GM12865 (cell line): ENCODE data around the gene NFATC3.

Source experiments
- DNase-seq: peaks from one replicate; pipeline ENCODE4 v3.0.0; 2010; ENCODE audit warnings: low read depth
- H3K4me3 ChIP-seq: 2 replicates; pipeline ENCODE4 v1.5.1; 2011; ENCODE audit warnings: mild to moderate bottlenecking, low read depth, low read length, control low read depth
- TF ChIP-seq, protein P1 (sequence below): IDR thresholded peaks from 2 replicates; pipeline ENCODE4 v1.5.1; 2011; ENCODE audit warnings: low read length, control low read depth, low read depth, inconsistent platforms; ENCODE audit not compliant: insufficient read depth; ENCODE audit errors: missing control alignments

Gene NFATC3

DNA sequence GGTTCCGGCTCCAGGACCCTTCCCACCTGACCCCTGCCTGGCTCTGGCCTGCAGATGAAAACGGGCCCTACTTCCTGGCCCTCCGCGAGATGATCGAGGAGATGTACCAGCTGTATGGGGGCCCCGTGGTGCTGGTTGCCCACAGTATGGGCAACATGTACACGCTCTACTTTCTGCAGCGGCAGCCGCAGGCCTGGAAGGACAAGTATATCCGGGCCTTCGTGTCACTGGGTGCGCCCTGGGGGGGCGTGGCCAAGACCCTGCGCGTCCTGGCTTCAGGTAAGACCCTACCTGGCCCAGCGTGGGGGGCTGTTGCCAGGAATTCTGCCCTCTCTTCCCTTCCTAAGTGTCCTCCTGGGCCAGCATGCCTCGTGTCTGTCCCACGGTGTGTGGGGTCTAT, 170.5 kb downstream of the NFATC3 start:
- TF ChIP-seq, protein P1, sequence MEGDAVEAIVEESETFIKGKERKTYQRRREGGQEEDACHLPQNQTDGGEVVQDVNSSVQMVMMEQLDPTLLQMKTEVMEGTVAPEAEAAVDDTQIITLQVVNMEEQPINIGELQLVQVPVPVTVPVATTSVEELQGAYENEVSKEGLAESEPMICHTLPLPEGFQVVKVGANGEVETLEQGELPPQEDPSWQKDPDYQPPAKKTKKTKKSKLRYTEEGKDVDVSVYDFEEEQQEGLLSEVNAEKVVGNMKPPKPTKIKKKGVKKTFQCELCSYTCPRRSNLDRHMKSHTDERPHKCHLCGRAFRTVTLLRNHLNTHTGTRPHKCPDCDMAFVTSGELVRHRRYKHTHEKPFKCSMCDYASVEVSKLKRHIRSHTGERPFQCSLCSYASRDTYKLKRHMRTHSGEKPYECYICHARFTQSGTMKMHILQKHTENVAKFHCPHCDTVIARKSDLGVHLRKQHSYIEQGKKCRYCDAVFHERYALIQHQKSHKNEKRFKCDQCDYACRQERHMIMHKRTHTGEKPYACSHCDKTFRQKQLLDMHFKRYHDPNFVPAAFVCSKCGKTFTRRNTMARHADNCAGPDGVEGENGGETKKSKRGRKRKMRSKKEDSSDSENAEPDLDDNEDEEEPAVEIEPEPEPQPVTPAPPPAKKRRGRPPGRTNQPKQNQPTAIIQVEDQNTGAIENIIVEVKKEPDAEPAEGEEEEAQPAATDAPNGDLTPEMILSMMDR = no peak
- no peak for DNase-seq

GRCh38 chr16:68257251-68257905, 172.2 kb downstream of the NFATC3 start:
- peak; percentile 70 for DNase-seq
- no peak overlapping the region for H3K4me3 ChIP-seq

More for the DNA sequence above, 170.5 kb downstream of the NFATC3 start:
- H3K4me3 ChIP-seq = no peak overlapping the region

GRCh38 chr16:68257906-68258800, 173.0 kb downstream of the NFATC3 start:
- DNase-seq = no peak
- H3K4me3 ChIP-seq = no peak overlapping the region
- TF ChIP-seq, protein P1 = no peak

More at GRCh38 chr16:68257251-68257905, 172.2 kb downstream of the NFATC3 start:
- TF ChIP-seq, protein P1 = no peak

DNA sequence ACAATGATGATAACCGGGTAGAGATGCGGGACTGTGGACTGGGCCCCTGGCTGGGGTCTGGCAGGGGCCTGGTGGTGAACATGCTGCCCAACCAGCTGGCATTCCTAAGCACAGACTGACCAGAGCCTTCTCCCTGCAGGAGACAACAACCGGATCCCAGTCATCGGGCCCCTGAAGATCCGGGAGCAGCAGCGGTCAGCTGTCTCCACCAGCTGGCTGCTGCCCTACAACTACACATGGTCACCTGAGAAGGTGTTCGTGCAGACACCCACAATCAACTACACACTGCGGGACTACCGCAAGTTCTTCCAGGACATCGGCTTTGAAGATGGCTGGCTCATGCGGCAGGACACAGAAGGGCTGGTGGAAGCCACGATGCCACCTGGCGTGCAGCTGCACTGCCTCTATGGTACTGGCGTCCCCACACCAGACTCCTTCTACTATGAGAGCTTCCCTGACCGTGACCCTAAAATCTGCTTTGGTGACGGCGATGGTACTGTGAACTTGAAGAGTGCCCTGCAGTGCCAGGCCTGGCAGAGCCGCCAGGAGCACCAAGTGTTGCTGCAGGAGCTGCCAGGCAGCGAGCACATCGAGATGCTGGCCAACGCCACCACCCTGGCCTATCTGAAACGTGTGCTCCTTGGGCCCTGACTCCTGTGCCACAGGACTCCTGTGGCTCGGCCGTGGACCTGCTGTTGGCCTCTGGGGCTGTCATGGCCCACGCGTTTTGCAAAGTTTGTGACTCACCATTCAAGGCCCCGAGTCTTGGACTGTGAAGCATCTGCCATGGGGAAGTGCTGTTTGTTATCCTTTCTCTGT, 174.0 kb downstream of the NFATC3 start:
- H3K4me3 ChIP-seq = no peak overlapping the region
- no peak for DNase-seq
- TF ChIP-seq, protein P1 = no peak

DNA sequence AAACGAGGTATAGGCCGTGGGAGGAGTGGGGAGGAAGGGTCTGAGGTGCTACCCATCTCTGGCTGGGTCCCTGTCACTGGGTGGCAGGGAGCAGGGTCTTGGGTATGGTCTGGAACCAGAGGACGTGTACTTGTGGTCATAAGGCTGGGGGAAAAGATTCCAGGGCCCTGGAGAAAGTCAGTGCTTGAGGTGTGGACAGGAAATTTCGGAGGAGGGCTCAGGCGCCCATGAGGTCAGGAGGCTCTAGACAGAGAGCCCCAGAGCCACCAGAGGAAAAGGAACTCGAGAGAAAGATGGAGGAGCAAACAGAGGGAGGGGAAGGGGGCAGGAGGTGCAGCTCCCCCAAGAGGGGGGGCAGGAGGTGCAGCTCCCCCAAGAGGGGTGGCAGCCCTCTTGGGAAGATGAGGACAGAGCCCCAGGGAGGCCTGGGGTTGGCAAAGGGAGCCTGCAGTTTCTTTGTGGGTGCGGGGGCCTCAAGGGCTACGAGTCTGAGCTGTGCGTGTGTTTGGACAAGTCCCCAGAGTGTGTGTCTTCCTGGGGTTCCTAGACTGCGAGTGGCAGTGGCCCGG, 178.5 kb downstream of the NFATC3 start:
- H3K4me3 ChIP-seq = peak overlapping the region; percentile 72
- DNase-seq = no peak
- TF ChIP-seq, protein P1 = no peak
